VCaP (cell line): ENCODE results near the gene IARS2.
A peak's percentile ranks its signal among the peaks of the same experiment; 100 is the strongest.
"Not testable (repeated sequence)": the region's sequence is repeated elsewhere in the genome, so short reads cannot be mapped to it uniquely, and the experiment has no call there.

Experiments
- H3K27ac ChIP-seq: fragments of 450-650 bp; 2 replicates; pipeline ENCODE4 v1.5.1; 2017
- CTCF ChIP-seq: fragments of 450-650 bp; conservative IDR thresholded peaks from 2 replicates; pipeline ENCODE4 v1.5.1; 2017; ENCODE audit warnings: mild to moderate bottlenecking, moderate library complexity

The IARS2 gene

GRCh38 chr1:220062629-220063028 is 31.3 kb upstream of the IARS2 start:
- TF ChIP-seq CTCF = no peak
- no peak overlapping the region for H3K27ac ChIP-seq

DNA sequence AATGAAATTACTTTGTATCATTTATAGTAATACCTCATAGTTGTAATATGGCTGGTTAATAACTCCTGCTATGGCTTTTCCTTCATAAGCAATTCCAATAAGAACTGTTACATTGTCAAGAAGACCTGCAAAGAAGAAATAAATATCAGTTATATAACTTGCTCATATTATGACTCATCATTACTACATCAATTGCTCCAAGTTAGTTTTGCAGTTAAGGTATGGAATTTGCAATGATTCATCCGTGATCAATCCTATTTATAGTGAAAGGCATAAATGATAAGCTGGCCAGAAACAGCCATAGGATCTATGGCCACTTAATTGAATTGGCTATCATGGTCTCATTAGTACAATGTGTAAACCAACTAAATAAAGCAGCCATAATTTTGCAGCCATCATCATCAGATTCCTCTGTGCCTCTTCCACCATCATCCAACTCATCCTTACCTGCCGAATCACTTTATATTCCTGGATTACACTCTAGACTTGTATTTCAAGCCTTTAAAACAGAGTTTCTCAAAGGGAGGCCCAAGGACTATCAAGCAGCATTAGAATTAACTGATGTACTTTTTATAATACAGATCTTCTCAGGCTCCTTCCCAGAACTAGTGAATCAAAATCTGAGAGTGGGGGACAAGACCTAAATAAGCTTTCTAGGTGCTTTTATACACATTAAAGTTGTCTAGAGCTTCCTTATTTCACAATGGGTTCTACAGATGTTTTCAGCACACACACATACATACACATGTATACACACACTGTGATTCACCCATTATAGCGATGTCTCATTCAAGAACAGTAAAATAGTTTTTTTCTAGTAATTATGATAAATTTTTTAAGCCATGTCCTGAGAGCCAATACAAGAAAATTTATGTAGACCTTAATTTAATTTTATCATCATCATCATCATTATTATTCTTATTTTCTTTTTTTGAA is 26.4 kb upstream of the IARS2 start:
- no peak overlapping the region for H3K27ac ChIP-seq
- TF ChIP-seq CTCF = no peak

GRCh38 chr1:220076861-220077762 is 16.8 kb upstream of the IARS2 start:
- no peak for TF ChIP-seq CTCF

DNA sequence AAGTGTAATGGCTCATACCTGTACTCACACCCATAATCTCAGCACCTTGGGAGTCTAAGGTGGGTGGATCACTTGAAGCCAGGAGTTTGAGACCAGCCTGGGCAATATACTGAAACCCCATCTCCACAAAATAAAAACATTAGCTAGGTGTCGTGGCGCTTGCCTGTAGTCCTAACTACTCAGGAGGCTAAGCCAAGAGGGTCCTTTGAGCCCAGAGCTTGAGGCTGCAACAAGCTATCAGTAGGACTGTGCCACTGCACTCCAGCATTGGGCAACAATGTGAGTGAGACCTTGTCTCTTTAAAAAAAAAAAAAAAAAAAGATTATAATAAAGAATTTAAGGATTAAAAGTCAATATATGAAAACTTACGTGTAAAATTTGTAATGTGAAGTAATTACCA is 16.0 kb upstream of the IARS2 start:
- no peak overlapping the region for H3K27ac ChIP-seq
- no peak for TF ChIP-seq CTCF

More at GRCh38 chr1:220076861-220077762, 16.8 kb upstream of the IARS2 start:
- H3K27ac ChIP-seq = no peak overlapping the region

DNA sequence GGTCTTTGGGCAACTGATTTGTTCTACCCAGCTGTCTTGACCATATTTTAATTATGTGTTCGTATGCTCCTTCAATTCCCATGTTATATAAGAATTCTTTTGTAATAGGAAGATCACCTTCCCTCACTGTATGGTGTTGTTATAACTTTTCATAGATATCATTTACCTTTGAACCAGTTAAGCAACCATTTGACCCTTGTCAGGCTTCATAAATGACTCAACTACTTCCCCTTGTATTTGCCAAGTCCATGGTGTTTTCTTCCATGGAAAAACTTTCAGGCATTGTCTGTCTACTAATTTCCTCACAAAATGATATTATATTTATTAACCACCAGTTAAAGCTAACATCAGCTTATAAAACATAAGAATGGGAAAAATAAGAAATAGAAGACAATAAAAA is 9.5 kb upstream of the IARS2 start:
- no peak for TF ChIP-seq CTCF
- no peak overlapping the region for H3K27ac ChIP-seq

- H3K27ac ChIP-seq = not testable (repeated sequence)
- peak; percentile 26; the same call in 1 of the 2 replicates for TF ChIP-seq CTCF
These were observed 7.7 kb upstream of the IARS2 start for GRCh38 chr1:220086261-220086686.
